Mesenchymal stem cell (in vitro differentiated cells and primary cell): Measurements from ENCODE around the gene PTPN14.

ENCODE experiments used
- DNase-seq: peaks from one replicate; pipeline ENCODE4 v3.0.0-alpha.2; 2013
- H2AFZ ChIP-seq: one replicate; pipeline ENCODE4 v1.6.1; 2013; ENCODE audit warnings: low read depth, mild to moderate bottlenecking, control low read depth, inconsistent platforms, low read length, moderate library complexity
- H2AK5ac ChIP-seq: 2 replicates; pipeline ENCODE4 v1.6.1; 2013; ENCODE audit warnings: low read length, moderate library complexity, mild to moderate bottlenecking, inconsistent platforms; ENCODE audit not compliant: severe bottlenecking
- H2BK120ac ChIP-seq: one replicate; pipeline ENCODE4 v1.6.1; 2013; ENCODE audit warnings: low read depth, mild to moderate bottlenecking, inconsistent platforms, low read length, moderate library complexity
- H2BK12ac ChIP-seq, 2 experiments: one replicate each; pipeline ENCODE4 v1.6.1; 2013; ENCODE audit warnings: inconsistent platforms in 2 of 2, low read length in 2 of 2, mild to moderate bottlenecking in 2 of 2, moderate library complexity in 2 of 2, control low read depth in 1 of 2
- H2BK15ac ChIP-seq: one replicate; pipeline ENCODE4 v1.6.1; 2013; ENCODE audit warnings: mild to moderate bottlenecking, low read depth, inconsistent platforms; ENCODE audit not compliant: poor library complexity, severe bottlenecking
- H2BK5ac ChIP-seq: 2 replicates; pipeline ENCODE4 v1.6.1; 2013; ENCODE audit warnings: low read depth, mild to moderate bottlenecking, low read length, control low read depth, inconsistent platforms; ENCODE audit not compliant: poor library complexity, severe bottlenecking
- H3K14ac ChIP-seq, 2 experiments: one replicate each; pipeline ENCODE4 v1.6.1; 2013; ENCODE audit warnings: inconsistent platforms in 2 of 2, low read length in 2 of 2, control low read depth in 1 of 2, mild to moderate bottlenecking in 1 of 2, moderate library complexity in 1 of 2
- H3K18ac ChIP-seq, 2 experiments: one replicate each; pipeline ENCODE4 v1.6.1; 2013; ENCODE audit warnings: inconsistent platforms in 2 of 2, low read length in 2 of 2, control low read depth in 1 of 2, low read depth in 1 of 2, mild to moderate bottlenecking in 1 of 2
- H3K23ac ChIP-seq, 2 experiments: one replicate each; pipeline ENCODE4 v1.6.1; 2013; ENCODE audit warnings: inconsistent platforms in 2 of 2, low read length in 2 of 2, mild to moderate bottlenecking in 2 of 2, moderate library complexity in 2 of 2, control low read depth in 1 of 2
- H3K27ac ChIP-seq: 2 replicates; pipeline ENCODE4 v1.5.1; 2013; ENCODE audit warnings: mild to moderate bottlenecking, moderate library complexity, low read length, control low read depth, inconsistent platforms; ENCODE audit not compliant: poor library complexity, severe bottlenecking
- H3K27me3 ChIP-seq, 2 experiments: 2 replicates each; pipeline versions ENCODE4 v1.6.1 to v1.7.0; 2013; ENCODE audit warnings: low read length in 2 of 2, mild to moderate bottlenecking in 2 of 2, moderate library complexity in 2 of 2, control low read depth in 1 of 2, inconsistent platforms in 1 of 2; ENCODE audit not compliant: control insufficient read depth in 1 of 2, insufficient read depth in 1 of 2
- H3K36me3 ChIP-seq, 2 experiments: 2 replicates each; pipeline versions ENCODE4 v1.6.1 to v1.7.0; 2013; ENCODE audit warnings: low read length in 2 of 2, control low read depth in 1 of 2, inconsistent platforms in 1 of 2, low read depth in 1 of 2, mild to moderate bottlenecking in 1 of 2; ENCODE audit not compliant: insufficient read depth in 2 of 2, control insufficient read depth in 1 of 2
- H3K4ac ChIP-seq, 2 experiments: one replicate each; pipeline ENCODE4 v1.6.1; 2013; ENCODE audit warnings: inconsistent platforms in 2 of 2, low read length in 2 of 2, mild to moderate bottlenecking in 2 of 2, moderate library complexity in 2 of 2, control low read depth in 1 of 2, low read depth in 1 of 2
- H3K4me1 ChIP-seq: 2 replicates; pipeline ENCODE4 v1.6.1; 2013; ENCODE audit warnings: low read depth, low read length, control low read depth; ENCODE audit not compliant: control insufficient read depth, insufficient read depth
- H3K4me2 ChIP-seq: 2 replicates; pipeline ENCODE4 v1.6.1; 2013; ENCODE audit warnings: low read length, mild to moderate bottlenecking, inconsistent platforms; ENCODE audit not compliant: poor library complexity, severe bottlenecking
- H3K4me3 ChIP-seq, 2 experiments: 2 replicates each; pipeline versions ENCODE4 v1.5.1 to v1.7.0; 2013; ENCODE audit warnings: low read length in 2 of 2, mild to moderate bottlenecking in 2 of 2, control low read depth in 1 of 2, low read depth in 1 of 2; ENCODE audit not compliant: insufficient read depth in 1 of 2
- H3K79me1 ChIP-seq: replicated peaks from 2 replicates; pipeline ENCODE4 v1.6.1; 2013; ENCODE audit warnings: mild to moderate bottlenecking, control low read depth, low read length, inconsistent platforms; ENCODE audit not compliant: poor library complexity, severe bottlenecking
- H3K9ac ChIP-seq: 2 replicates; pipeline ENCODE4 v1.7.0; 2013; ENCODE audit warnings: mild to moderate bottlenecking, low read length, moderate library complexity
- H3K9me3 ChIP-seq: 2 replicates; pipeline ENCODE4 v1.7.0; 2013; ENCODE audit warnings: mild to moderate bottlenecking, low read length; ENCODE audit not compliant: control insufficient read depth
- H4K8ac ChIP-seq: one replicate; pipeline ENCODE4 v1.6.1; 2013; ENCODE audit warnings: inconsistent platforms, mild to moderate bottlenecking, low read length, moderate library complexity
- H4K91ac ChIP-seq: one replicate; pipeline ENCODE4 v1.6.1; 2013; ENCODE audit warnings: mild to moderate bottlenecking, low read length, inconsistent platforms
- WGBS: methylation state at CpG from one replicate; pipeline ENCODE4 v1.1.7; 2013; ENCODE audit warnings: mixed read lengths; 5-methylcytosine and 5-hydroxymethylcytosine counted together

PTPN14 gene

DNA sequence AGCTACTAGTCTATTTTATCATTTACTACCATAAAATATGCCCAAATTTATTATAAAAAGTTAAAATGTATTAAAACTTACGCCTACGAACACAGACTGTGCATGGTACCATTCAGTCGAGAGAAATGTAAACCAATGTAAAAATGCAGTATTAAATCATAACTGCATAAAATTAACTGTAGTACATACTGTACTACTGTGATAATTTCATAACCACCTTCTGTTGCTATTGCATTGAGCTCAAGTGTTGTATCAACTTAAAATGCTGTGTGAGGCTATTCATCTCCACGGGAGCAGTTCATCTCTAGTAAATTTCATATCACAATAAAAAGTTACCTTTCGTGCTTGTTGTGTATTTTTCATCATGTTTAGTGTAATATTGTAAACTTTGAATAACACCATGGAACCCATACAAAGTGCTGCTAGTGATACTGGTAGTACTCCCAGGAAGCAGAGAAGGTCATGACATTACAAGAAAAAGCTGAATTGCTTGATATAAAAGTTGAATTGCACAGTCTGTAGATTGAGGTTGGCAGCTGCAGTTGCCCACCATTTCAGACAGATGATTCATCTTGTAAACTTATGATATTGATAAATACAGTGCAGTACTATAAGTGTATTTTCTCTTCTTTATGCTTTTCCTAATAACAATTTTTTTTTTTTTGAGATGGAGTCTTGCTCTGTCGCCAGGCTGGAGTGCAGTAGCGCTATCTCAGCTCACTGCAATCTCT is 32.6 kb upstream of the PTPN14 start:
- Histone ChIP-seq H2BK5ac (no peak overlapping the region), H4K8ac (no peak overlapping the region), H3K27me3 (no peaks in the 10 kb centered on the region), H3K4ac (no peak overlapping the region), H2BK15ac (no peak overlapping the region), H3K4me2 (no peak overlapping the region), H3K27ac (peak overlapping the region; percentile 31), H2BK12ac (no peak overlapping the region), H3K36me3 (no peaks in the 10 kb centered on the region), H2AFZ (no peak overlapping the region), H2BK120ac (no peak overlapping the region), H3K4me3 (no peak overlapping the region), H3K18ac (no peak overlapping the region), H3K79me1 (peaks cover 6% of the 10 kb centered on the region), H3K9me3 (no peaks in the 10 kb centered on the region), H3K4me1 (peaks cover 4% of the 10 kb centered on the region), H3K23ac (no peak overlapping the region), H3K14ac (no peak overlapping the region), H4K91ac (no peak overlapping the region), H2AK5ac (no peak overlapping the region), H3K9ac (no peak overlapping the region)
- DNase-seq: no peak
- 100% methylated on average over 2 of the region's 7 CpGs for WGBS

DNA sequence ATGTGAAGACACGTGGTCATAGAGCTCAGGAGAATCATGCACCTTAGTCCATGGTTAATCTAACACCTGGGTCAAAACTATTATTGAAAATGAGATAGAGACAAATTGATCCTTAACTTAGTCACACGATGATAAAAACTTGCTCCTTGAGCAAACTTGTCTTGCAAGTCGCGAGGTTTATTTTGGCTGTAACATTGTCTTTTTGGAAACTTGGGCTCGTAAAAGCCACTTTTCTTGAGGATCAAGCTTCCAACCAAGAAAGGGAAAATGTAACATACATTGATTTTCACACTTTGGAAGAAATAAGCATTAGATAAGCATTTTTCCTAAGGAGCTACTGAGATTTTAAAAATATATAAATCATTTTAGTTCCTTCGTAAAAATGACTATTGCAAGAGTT is 31.7 kb upstream of the PTPN14 start:
- H4K8ac ChIP-seq: no peak overlapping the region
- H2BK15ac ChIP-seq: no peak overlapping the region
- H3K23ac ChIP-seq: no peak overlapping the region
- peaks cover 6% of the 10 kb centered on the region for H3K79me1 ChIP-seq
- H3K4me1 ChIP-seq: peaks cover 4% of the 10 kb centered on the region
- no peak for DNase-seq
- H3K4me3 ChIP-seq: peak overlapping the region in 1 of 2 experiments; percentile 30
- H3K4ac ChIP-seq: no peak overlapping the region
- H2BK5ac ChIP-seq: no peak overlapping the region
- no peak overlapping the region for H3K14ac ChIP-seq
- WGBS: 94% methylated on average over 6 of the region's 6 CpGs
- no peak overlapping the region for H2AFZ ChIP-seq
- H3K18ac ChIP-seq: no peak overlapping the region
- no peak overlapping the region for H2AK5ac ChIP-seq
- H4K91ac ChIP-seq: no peak overlapping the region
- H3K9me3 ChIP-seq: no peaks in the 10 kb centered on the region
- H3K36me3 ChIP-seq: no peaks in the 10 kb centered on the region
- no peak overlapping the region for H3K27ac ChIP-seq
- no peak overlapping the region for H2BK120ac ChIP-seq
- peak overlapping the region; percentile 12 for H3K9ac ChIP-seq
- H2BK12ac ChIP-seq: no peak overlapping the region
- H3K4me2 ChIP-seq: no peak overlapping the region
- no peaks in the 10 kb centered on the region for H3K27me3 ChIP-seq

- DNase-seq: no peak
- Histone ChIP-seq H3K9ac (no peak overlapping the region), H4K8ac (peak overlapping the region; percentile 60), H3K79me1 (peaks cover 6% of the 10 kb centered on the region), H2BK15ac (no peak overlapping the region), H3K4me1 (peaks cover 4% of the 10 kb centered on the region), H2AK5ac (no peak overlapping the region), H3K9me3 (peaks cover 4% of the 10 kb centered on the region), H4K91ac (no peak overlapping the region), H3K18ac (peak overlapping the region in 1 of 2 experiments; percentile 34), H2AFZ (no peak overlapping the region), H3K14ac (no peak overlapping the region), H3K27me3 (no peaks in the 10 kb centered on the region), H3K4me2 (no peak overlapping the region), H3K23ac (no peak overlapping the region), H3K4me3 (no peak overlapping the region), H3K36me3 (no peaks in the 10 kb centered on the region), H2BK120ac (no peak overlapping the region), H2BK12ac (no peak overlapping the region), H3K27ac (peak overlapping the region; percentile 50), H3K4ac (no peak overlapping the region), H2BK5ac (no peak overlapping the region)
- WGBS: 100% methylated on average over 3 of the region's 7 CpGs
These were observed 31.0 kb upstream of the PTPN14 start for GRCh38 chr1:214582289-214582891.

DNA sequence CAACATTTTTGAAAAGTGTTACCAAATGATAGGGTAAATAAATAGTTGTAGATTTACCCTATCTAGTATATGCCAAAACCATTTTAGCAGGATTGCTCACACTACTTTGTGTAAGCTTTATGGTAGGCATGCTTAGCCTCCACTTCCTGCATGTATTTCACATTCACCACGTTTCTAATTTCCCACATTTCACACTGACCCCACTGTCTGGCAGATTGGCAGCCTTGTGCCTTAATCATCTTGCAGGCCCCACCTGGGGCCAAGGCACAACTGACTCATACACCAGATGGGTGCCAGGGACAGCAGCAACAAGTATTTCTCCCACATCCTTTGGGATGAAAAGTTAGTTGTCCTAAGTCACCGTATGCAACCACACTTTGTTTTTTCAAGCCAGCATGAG is 30.4 kb upstream of the PTPN14 start:
- no peak overlapping the region for H2BK5ac ChIP-seq
- H3K36me3 ChIP-seq: no peaks in the 10 kb centered on the region
- H3K79me1 ChIP-seq: peaks cover 7% of the 10 kb centered on the region
- no peak overlapping the region for H4K91ac ChIP-seq
- H3K14ac ChIP-seq: no peak overlapping the region
- H3K23ac ChIP-seq: no peak overlapping the region
- peak; percentile 56 for DNase-seq
- H3K4me3 ChIP-seq: no peak overlapping the region
- H3K4ac ChIP-seq: no peak overlapping the region
- peaks cover 4% of the 10 kb centered on the region for H3K4me1 ChIP-seq
- H3K9ac ChIP-seq: no peak overlapping the region
- H3K9me3 ChIP-seq: peaks cover 10% of the 10 kb centered on the region
- no peak overlapping the region for H2BK12ac ChIP-seq
- H2BK120ac ChIP-seq: no peak overlapping the region
- no peak overlapping the region for H3K4me2 ChIP-seq
- no peak overlapping the region for H2AK5ac ChIP-seq
- H4K8ac ChIP-seq: no peak overlapping the region
- WGBS: 0% methylated on average over 1 of the region's 2 CpGs
- H3K27me3 ChIP-seq: no peaks in the 10 kb centered on the region
- H3K18ac ChIP-seq: peak overlapping the region in 1 of 2 experiments; percentile 69
- H3K27ac ChIP-seq: peak overlapping the region; percentile 50
- no peak overlapping the region for H2BK15ac ChIP-seq
- no peak overlapping the region for H2AFZ ChIP-seq
